ENCODE measurements around the gene FOXP1.
"Not testable (repeated sequence)": the region's sequence is repeated elsewhere in the genome, so short reads cannot be mapped to it uniquely, and the experiment has no call there.

FOXP1 gene

GRCh38 chr3:71341721-71342120 is 241.8 kb downstream of the FOXP1 start:
- Histone ChIP-seq H3K9ac (ENCODE audit: low read depth in 1 of 2, low read length in 2 of 2) (no peak overlapping the region), H3K27me3 (ENCODE audit: control insufficient read depth in 1 of 2, insufficient read depth in 2 of 2, low read length in 2 of 2) (no peaks in the 10 kb centered on the region), H3K4me1 (ENCODE audit: control insufficient read depth in 1 of 2, insufficient read depth in 2 of 2, low read length in 2 of 2) (no peaks in the 10 kb centered on the region), H3K9me3 (ENCODE audit: control insufficient read depth in 1 of 2, low read length in 2 of 2) (no peaks in the 10 kb centered on the region), H3K27ac (ENCODE audit: low read depth, low read length) (no peak overlapping the region), H3K4me3 (ENCODE audit: low read depth in 1 of 2, low read length in 2 of 2) (no peak overlapping the region), H3K36me3 (ENCODE audit: control insufficient read depth in 1 of 2, insufficient read depth in 2 of 2, low read length in 2 of 2) (no peaks in the 10 kb centered on the region)

GRCh38 chr3:71339049-71339448 is 244.5 kb downstream of the FOXP1 start:
- Histone ChIP-seq H3K27me3 (ENCODE audit: control insufficient read depth in 1 of 2, insufficient read depth in 2 of 2, low read length in 2 of 2) (no peaks in the 10 kb centered on the region), H3K9me3 (ENCODE audit: control insufficient read depth in 1 of 2, low read length in 2 of 2) (no peaks in the 10 kb centered on the region), H3K27ac (ENCODE audit: low read depth, low read length) (no peak overlapping the region), H3K9ac (ENCODE audit: low read depth in 1 of 2, low read length in 2 of 2) (no peak overlapping the region), H3K36me3 (ENCODE audit: control insufficient read depth in 1 of 2, insufficient read depth in 2 of 2, low read length in 2 of 2) (no peaks in the 10 kb centered on the region), H3K4me1 (ENCODE audit: control insufficient read depth in 1 of 2, insufficient read depth in 2 of 2, low read length in 2 of 2) (no peaks in the 10 kb centered on the region), H3K4me3 (ENCODE audit: low read depth in 1 of 2, low read length in 2 of 2) (no peak overlapping the region)

- Histone ChIP-seq H3K36me3 (ENCODE audit: control insufficient read depth in 1 of 2, insufficient read depth in 2 of 2, low read length in 2 of 2) (no peaks in the 10 kb centered on the region), H3K4me3 (ENCODE audit: low read depth in 1 of 2, low read length in 2 of 2) (no peak overlapping the region), H3K4me1 (ENCODE audit: control insufficient read depth in 1 of 2, insufficient read depth in 2 of 2, low read length in 2 of 2) (no peaks in the 10 kb centered on the region), H3K27me3 (ENCODE audit: control insufficient read depth in 1 of 2, insufficient read depth in 2 of 2, low read length in 2 of 2) (no peaks in the 10 kb centered on the region), H3K9ac (ENCODE audit: low read depth in 1 of 2, low read length in 2 of 2) (no peak overlapping the region), H3K9me3 (ENCODE audit: control insufficient read depth in 1 of 2, low read length in 2 of 2) (no peaks in the 10 kb centered on the region), H3K27ac (ENCODE audit: low read depth, low read length) (no peak overlapping the region)
Measured at GRCh38 chr3:71332813-71333212, 250.7 kb downstream of the FOXP1 start.

GRCh38 chr3:71330909-71331308 is 252.6 kb downstream of the FOXP1 start:
- no peak overlapping the region for H3K27ac ChIP-seq (ENCODE audit: low read depth, low read length)
- H3K9ac ChIP-seq (ENCODE audit: low read depth in 1 of 2, low read length in 2 of 2), result no peak overlapping the region
- no peaks in the 10 kb centered on the region for H3K27me3 ChIP-seq (ENCODE audit: control insufficient read depth in 1 of 2, insufficient read depth in 2 of 2, low read length in 2 of 2)
- H3K36me3 ChIP-seq (ENCODE audit: control insufficient read depth in 1 of 2, insufficient read depth in 2 of 2, low read length in 2 of 2), result no peaks in the 10 kb centered on the region
- H3K4me3 ChIP-seq (ENCODE audit: low read depth in 1 of 2, low read length in 2 of 2), result no peak overlapping the region
- H3K4me1 ChIP-seq (ENCODE audit: control insufficient read depth in 1 of 2, insufficient read depth in 2 of 2, low read length in 2 of 2), result peaks cover 3 to 10% of the 10 kb centered on the region in 2 donors
- no peaks in the 10 kb centered on the region for H3K9me3 ChIP-seq (ENCODE audit: control insufficient read depth in 1 of 2, low read length in 2 of 2)

DNA sequence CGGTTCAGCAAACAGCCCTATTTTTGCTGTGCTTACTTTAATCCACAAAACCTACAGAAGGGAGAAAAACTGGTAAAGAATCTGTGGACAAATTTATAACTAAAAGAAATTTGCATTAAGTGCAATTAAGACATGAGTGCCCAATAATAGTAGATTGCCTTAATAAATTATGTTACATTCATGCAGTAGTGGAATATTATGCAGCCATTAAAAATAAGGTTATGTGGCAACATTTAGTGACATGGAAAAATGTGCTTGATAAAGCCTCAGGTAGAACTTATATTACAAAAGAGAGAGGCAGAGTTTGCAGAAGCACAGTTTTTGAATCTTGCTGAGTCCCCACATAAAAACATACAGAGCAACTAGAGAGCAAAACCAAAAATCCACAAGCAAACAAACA is 253.0 kb downstream of the FOXP1 start:
- no peaks in the 10 kb centered on the region for H3K27me3 ChIP-seq (ENCODE audit: control insufficient read depth in 1 of 2, insufficient read depth in 2 of 2, low read length in 2 of 2)
- no peaks in the 10 kb centered on the region for H3K9me3 ChIP-seq (ENCODE audit: control insufficient read depth in 1 of 2, low read length in 2 of 2)
- no peaks in the 10 kb centered on the region for H3K36me3 ChIP-seq (ENCODE audit: control insufficient read depth in 1 of 2, insufficient read depth in 2 of 2, low read length in 2 of 2)
- H3K4me1 ChIP-seq (ENCODE audit: control insufficient read depth in 1 of 2, insufficient read depth in 2 of 2, low read length in 2 of 2), result peaks cover 3 to 10% of the 10 kb centered on the region in 2 donors
- H3K9ac ChIP-seq (ENCODE audit: low read depth in 1 of 2, low read length in 2 of 2), result no peak overlapping the region
- H3K4me3 ChIP-seq (ENCODE audit: low read depth in 1 of 2, low read length in 2 of 2), result no peak overlapping the region
- no peak overlapping the region for H3K27ac ChIP-seq (ENCODE audit: low read depth, low read length)

GRCh38 chr3:71329817-71330216 is 253.7 kb downstream of the FOXP1 start:
- Histone ChIP-seq H3K4me1 (ENCODE audit: control insufficient read depth in 1 of 2, insufficient read depth in 2 of 2, low read length in 2 of 2) (peaks cover 3 to 10% of the 10 kb centered on the region in 2 donors), H3K9me3 (ENCODE audit: control insufficient read depth in 1 of 2, low read length in 2 of 2) (no peaks in the 10 kb centered on the region), H3K9ac (ENCODE audit: low read depth in 1 of 2, low read length in 2 of 2) (no peak overlapping the region)

DNA sequence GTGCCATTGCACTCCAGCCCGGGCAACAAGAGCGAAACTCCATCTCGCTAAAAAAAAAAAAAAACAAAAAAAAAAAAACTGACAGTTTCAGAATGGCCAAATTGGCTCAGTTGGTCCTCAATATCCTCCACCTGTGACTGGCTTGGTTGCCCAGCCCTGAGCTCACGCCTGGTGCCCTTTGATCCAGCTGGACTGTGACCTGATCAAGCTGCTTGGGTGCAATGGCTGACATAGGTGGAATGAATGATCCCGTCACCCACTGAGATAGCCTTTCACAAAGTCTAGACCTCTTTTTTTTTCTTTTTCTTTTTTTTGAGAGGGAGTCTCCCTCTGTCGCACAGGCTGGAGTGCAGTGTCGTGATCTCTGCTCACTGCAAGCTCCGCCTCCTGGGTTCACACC is 254.6 kb downstream of the FOXP1 start:
- Histone ChIP-seq H3K9ac (ENCODE audit: low read depth in 1 of 2, low read length in 2 of 2) (no peak overlapping the region), H3K27ac (ENCODE audit: low read depth, low read length) (no peak overlapping the region), H3K9me3 (ENCODE audit: control insufficient read depth in 1 of 2, low read length in 2 of 2) (no peaks in the 10 kb centered on the region), H3K36me3 (ENCODE audit: control insufficient read depth in 1 of 2, insufficient read depth in 2 of 2, low read length in 2 of 2) (no peaks in the 10 kb centered on the region), H3K4me1 (ENCODE audit: control insufficient read depth in 1 of 2, insufficient read depth in 2 of 2, low read length in 2 of 2) (peaks cover 3 to 10% of the 10 kb centered on the region in 2 donors), H3K4me3 (ENCODE audit: low read depth in 1 of 2, low read length in 2 of 2) (no peak overlapping the region), H3K27me3 (ENCODE audit: control insufficient read depth in 1 of 2, insufficient read depth in 2 of 2, low read length in 2 of 2) (no peaks in the 10 kb centered on the region)

More at GRCh38 chr3:71329817-71330216, 253.7 kb downstream of the FOXP1 start:
- Histone ChIP-seq H3K27me3 (ENCODE audit: control insufficient read depth in 1 of 2, insufficient read depth in 2 of 2, low read length in 2 of 2) (no peaks in the 10 kb centered on the region), H3K4me3 (ENCODE audit: low read depth in 1 of 2, low read length in 2 of 2) (no peak overlapping the region), H3K36me3 (ENCODE audit: control insufficient read depth in 1 of 2, insufficient read depth in 2 of 2, low read length in 2 of 2) (no peaks in the 10 kb centered on the region), H3K27ac (ENCODE audit: low read depth, low read length) (no peak overlapping the region)

GRCh38 chr3:71327936-71328335 is 255.6 kb downstream of the FOXP1 start:
- no peaks in the 10 kb centered on the region for H3K9me3 ChIP-seq (ENCODE audit: control insufficient read depth in 1 of 2, low read length in 2 of 2)
- H3K36me3 ChIP-seq (ENCODE audit: control insufficient read depth in 1 of 2, insufficient read depth in 2 of 2, low read length in 2 of 2), result no peaks in the 10 kb centered on the region
- H3K27me3 ChIP-seq (ENCODE audit: control insufficient read depth in 1 of 2, insufficient read depth in 2 of 2, low read length in 2 of 2), result no peaks in the 10 kb centered on the region
- H3K4me3 ChIP-seq (ENCODE audit: low read depth in 1 of 2, low read length in 2 of 2), result no peak overlapping the region
- H3K9ac ChIP-seq (ENCODE audit: low read depth in 1 of 2, low read length in 2 of 2), result no peak overlapping the region
- peaks cover 3 to 10% of the 10 kb centered on the region in 2 donors for H3K4me1 ChIP-seq (ENCODE audit: control insufficient read depth in 1 of 2, insufficient read depth in 2 of 2, low read length in 2 of 2)
- H3K27ac ChIP-seq (ENCODE audit: low read depth, low read length), result no peak overlapping the region

DNA sequence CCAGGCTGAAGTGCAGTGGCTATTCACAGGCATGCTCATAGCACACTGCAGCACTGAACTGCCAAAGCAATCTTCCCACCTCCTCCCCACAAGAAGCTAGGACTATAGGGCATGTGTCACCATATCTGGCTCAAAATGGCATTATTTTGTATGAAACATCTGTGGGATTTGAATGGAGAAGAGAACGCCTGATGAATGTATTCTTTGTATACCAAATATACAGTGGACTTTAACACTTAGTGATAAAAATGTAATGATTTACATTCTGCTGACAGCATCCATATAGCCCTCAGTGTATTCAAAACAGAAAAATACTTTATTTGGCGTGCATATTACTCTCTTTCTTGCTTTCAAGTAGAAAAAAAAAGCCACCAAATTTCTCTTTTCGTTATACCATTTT is 257.8 kb downstream of the FOXP1 start:
- no peak overlapping the region for H3K27ac ChIP-seq (ENCODE audit: low read depth, low read length)
- no peaks in the 10 kb centered on the region for H3K36me3 ChIP-seq (ENCODE audit: control insufficient read depth in 1 of 2, insufficient read depth in 2 of 2, low read length in 2 of 2)
- H3K4me1 ChIP-seq (ENCODE audit: control insufficient read depth in 1 of 2, insufficient read depth in 2 of 2, low read length in 2 of 2), result peaks cover 3 to 10% of the 10 kb centered on the region in 2 donors
- no peak overlapping the region for H3K9ac ChIP-seq (ENCODE audit: low read depth in 1 of 2, low read length in 2 of 2)
- no peaks in the 10 kb centered on the region for H3K27me3 ChIP-seq (ENCODE audit: control insufficient read depth in 1 of 2, insufficient read depth in 2 of 2, low read length in 2 of 2)
- no peak overlapping the region for H3K4me3 ChIP-seq (ENCODE audit: low read depth in 1 of 2, low read length in 2 of 2)
- H3K9me3 ChIP-seq (ENCODE audit: control insufficient read depth in 1 of 2, low read length in 2 of 2), result no peaks in the 10 kb centered on the region

GRCh38 chr3:71324224-71324623 is 259.3 kb downstream of the FOXP1 start:
- H3K4me3 ChIP-seq (ENCODE audit: low read depth in 1 of 2, low read length in 2 of 2); H3K9ac ChIP-seq (ENCODE audit: low read depth in 1 of 2, low read length in 2 of 2); H3K27ac ChIP-seq (ENCODE audit: low read depth, low read length); H3K27me3 ChIP-seq (ENCODE audit: control insufficient read depth in 1 of 2, insufficient read depth in 2 of 2, low read length in 2 of 2); H3K9me3 ChIP-seq (ENCODE audit: control insufficient read depth in 1 of 2, low read length in 2 of 2); H3K36me3 ChIP-seq (ENCODE audit: control insufficient read depth in 1 of 2, insufficient read depth in 2 of 2, low read length in 2 of 2): not testable (repeated sequence)
- peaks cover 3 to 10% of the 10 kb centered on the region in 2 donors for H3K4me1 ChIP-seq (ENCODE audit: control insufficient read depth in 1 of 2, insufficient read depth in 2 of 2, low read length in 2 of 2)

GRCh38 chr3:71323558-71323957 is 260.0 kb downstream of the FOXP1 start:
- no peaks in the 10 kb centered on the region for H3K9me3 ChIP-seq (ENCODE audit: control insufficient read depth in 1 of 2, low read length in 2 of 2)
- no peak overlapping the region for H3K9ac ChIP-seq (ENCODE audit: low read depth in 1 of 2, low read length in 2 of 2)
- peaks cover 3 to 14% of the 10 kb centered on the region in 2 donors for H3K4me1 ChIP-seq (ENCODE audit: control insufficient read depth in 1 of 2, insufficient read depth in 2 of 2, low read length in 2 of 2)
- no peak overlapping the region for H3K4me3 ChIP-seq (ENCODE audit: low read depth in 1 of 2, low read length in 2 of 2)
- no peak overlapping the region for H3K27ac ChIP-seq (ENCODE audit: low read depth, low read length)
- no peaks in the 10 kb centered on the region for H3K27me3 ChIP-seq (ENCODE audit: control insufficient read depth in 1 of 2, insufficient read depth in 2 of 2, low read length in 2 of 2)
- H3K36me3 ChIP-seq (ENCODE audit: control insufficient read depth in 1 of 2, insufficient read depth in 2 of 2, low read length in 2 of 2), result no peaks in the 10 kb centered on the region

Measured in duodenal mucosa (tissue), 2 donors.